ENCODE measurements around the gene ARL3. TPM values are rescaled to one million over a fixed set of nuclear protein-coding genes. Genes with fewer than 3 reads are reported as not detected.

The ARL3 gene
- total and polyA plus RNA-seq, 2 of the 4 experiments (the other 2 are of a cell fraction): 5.0 to 14.3 TPM

DNA sequence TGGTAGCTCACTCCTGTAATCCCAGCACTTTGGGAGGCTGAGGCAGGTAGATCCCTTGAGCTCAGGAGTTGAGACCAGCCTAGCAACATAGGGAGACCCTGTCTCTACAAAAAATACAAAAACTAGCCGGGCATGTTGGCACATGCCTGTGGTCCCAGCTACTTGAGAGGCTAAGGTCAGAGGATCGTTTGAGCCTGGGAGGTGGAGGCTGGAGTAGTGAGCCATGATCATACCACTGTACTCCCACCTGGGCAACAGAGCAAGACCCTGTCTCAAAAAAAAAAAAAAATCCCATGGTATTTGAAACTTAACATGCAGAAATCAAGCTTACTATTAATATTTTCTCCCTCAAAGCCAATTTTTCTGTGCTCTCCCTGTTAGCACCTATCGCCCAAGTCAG is 6.1 kb upstream of the ARL3 start:
- peaks cover 7% of the 10 kb centered on the region for H3K4me1 ChIP-seq (ENCODE audit: control insufficient read depth, insufficient read depth, low read length)
- H2AK9ac ChIP-seq (replicated peaks; ENCODE audit: low read depth, low read length, poor library complexity): no peak overlapping the region
- H2BK120ac ChIP-seq (ENCODE audit: low read depth, low read length): peak overlapping the region; percentile 39; the same call in 1 of the 2 replicates
- intact Hi-C loops (cut with micrococcal nuclease): loop anchor here (10.0 kb wide), 1 partner anchor 524 kb away; the partner anchor contains the start of gene RPEL1
- no peak overlapping the region for H3K4ac ChIP-seq (ENCODE audit: low read depth, low read length)
- TF ChIP-seq RCOR1 (IDR thresholded peaks at IDR 0.05; ENCODE audit: insufficient replicate concordance, low read length) (no peak), SMC3 (IDR thresholded peaks at IDR 0.05; ENCODE audit: low read depth, low read length) (no peak)
- no peak overlapping the region for H3K56ac ChIP-seq (ENCODE audit: extremely low read depth, insufficient read depth, low read length)
- H2BK20ac ChIP-seq (ENCODE audit: low read depth, low read length): peak overlapping the region; percentile 24; the same call in 1 of the 2 replicates
- H3K14ac ChIP-seq (replicated peaks; ENCODE audit: low read depth, low read length): 0 out of 2 replicates have a peak overlapping the region, but pooled peaks have one; percentile 40
- H3K4me3 ChIP-seq (ENCODE audit: insufficient read depth, low read depth, low read length): no peak overlapping the region
- no peak overlapping the region for H3K4me2 ChIP-seq (ENCODE audit: low read depth, low read length)
- dilution Hi-C loops (cut with HindIII; ENCODE audit: low sequenced_read_pairs, unreplicated experiment): no loop called here
- CTCF ChIA-PET: interaction anchor here (0.6 to 1.2 kb wide), 2 partner anchors 42 to 380 kb away, joined by 3 read pairs; no protein-coding TSS in a partner anchor
- no peak overlapping the region for H4K91ac ChIP-seq (ENCODE audit: insufficient read depth, low read depth, low read length)
- H4K5ac ChIP-seq (ENCODE audit: low read depth, low read length): no peak overlapping the region
- no peak overlapping the region for H2AK5ac ChIP-seq (ENCODE audit: low read depth, low read length)
- no peaks in the 10 kb centered on the region for H3K36me3 ChIP-seq (ENCODE audit: control insufficient read depth, insufficient read depth, low read length)
- peak overlapping the region; percentile 60 for H3K18ac ChIP-seq (ENCODE audit: low read depth, low read length)
- ATAC-seq (ENCODE audit: low read depth) (no peak), DNase-seq (no peak)
- in situ Hi-C loops (cut with MboI; ENCODE audit: low sequenced_read_pairs): no loop called here
- POLR2A ChIA-PET (ENCODE audit: unreplicated experiment): no interaction called here
- H3K9me1 ChIP-seq (ENCODE audit: insufficient read depth, low read length): peaks cover 7% of the 10 kb centered on the region
- H2AFZ ChIP-seq (replicated peaks; ENCODE audit: low read length, poor library complexity): no peak overlapping the region
- peaks cover 26 to 41% of the 10 kb centered on the region in 2 experiments for H3K79me1 ChIP-seq (ENCODE audit: low read depth in 1 of 2, low read length in 2 of 2)
- H2BK15ac ChIP-seq (ENCODE audit: low read depth, low read length): no peak overlapping the region
- no TSS peak for BruUV-seq (replicated peaks)
- H3K23ac ChIP-seq (ENCODE audit: low read depth, low read length): 0 out of 2 replicates have a peak overlapping the region, but pooled peaks have one; percentile 42
- WGBS, 2 experiments (ENCODE audit: extremely low coverage in 2 of 2, insufficient read length in 1 of 2): no CpG with 5 or more reads among the region's 3 CpGs
- H4K8ac ChIP-seq (ENCODE audit: low read depth in 2 of 2, low read length in 2 of 2): peak overlapping the region in 1 of 2 experiments; percentile 21; a peak in 1 of 4 replicates
- no peak overlapping the region for H2BK5ac ChIP-seq (ENCODE audit: low read depth, low read length, poor library complexity, severe bottlenecking)
- H3K9ac ChIP-seq (ENCODE audit: low read depth, low read length): no peak overlapping the region
- peaks cover 3% of the 10 kb centered on the region; the same call in 1 of the 2 replicates for H4K20me1 ChIP-seq (ENCODE audit: insufficient read depth, low read length)
- H3K27me3 ChIP-seq (ENCODE audit: control insufficient read depth, insufficient read depth, low read length): no peaks in the 10 kb centered on the region
- H3K9me3 ChIP-seq (ENCODE audit: control insufficient read depth, insufficient read depth, low read length): no peaks in the 10 kb centered on the region
- H3K27ac ChIP-seq (ENCODE audit: insufficient read depth, low read length): no peak overlapping the region

Data from IMR-90 (cell line).